Suppressor macrophage treated with lipopolysaccharide for 1 hour (primary cell): ENCODE measurements around the gene TMEM178B.
A peak's percentile ranks its signal among the peaks of the same experiment; 100 is the strongest.

ENCODE experiments used
- DNase-seq, 3 donors: peaks; one replicate each; pipeline ENCODE4 v3.0.0-alpha.2; 2020 to 2022

Gene TMEM178B

GRCh38 chr7:141225916-141226618 lies 152.2 kb downstream of the TMEM178B start:
- no peak for DNase-seq

GRCh38 chr7:141227454-141227853 lies 153.6 kb downstream of the TMEM178B start:
- no peak for DNase-seq

GRCh38 chr7:141228482-141228881 lies 154.6 kb downstream of the TMEM178B start:
- DNase-seq, result no peak

GRCh38 chr7:141231018-141231792 lies 157.3 kb downstream of the TMEM178B start:
- peak in 1 of 3 donors; percentile 10 for DNase-seq

GRCh38 chr7:141232286-141233051 lies 158.6 kb downstream of the TMEM178B start:
- DNase-seq, result no peak

- no peak for DNase-seq
Measured at GRCh38 chr7:141234335-141235105, 160.7 kb downstream of the TMEM178B start.

GRCh38 chr7:141235656-141236055 lies 161.8 kb downstream of the TMEM178B start:
- DNase-seq, result no peak

- no peak for DNase-seq
Measured at GRCh38 chr7:141238596-141239243, 164.9 kb downstream of the TMEM178B start.

GRCh38 chr7:141239661-141240060 lies 165.8 kb downstream of the TMEM178B start:
- no peak for DNase-seq

GRCh38 chr7:141242568-141242967 lies 168.7 kb downstream of the TMEM178B start:
- DNase-seq, result no peak

- DNase-seq, result no peak
Measured at GRCh38 chr7:141243368-141243767, 169.5 kb downstream of the TMEM178B start.

- no peak for DNase-seq
Measured at GRCh38 chr7:141244435-141244834, 170.6 kb downstream of the TMEM178B start.

GRCh38 chr7:141246426-141246825 lies 172.6 kb downstream of the TMEM178B start:
- no peak for DNase-seq

GRCh38 chr7:141251180-141251579 lies 177.3 kb downstream of the TMEM178B start:
- DNase-seq, result no peak

GRCh38 chr7:141251957-141252356 lies 178.1 kb downstream of the TMEM178B start:
- DNase-seq, result no peak

GRCh38 chr7:141257597-141257996 lies 183.7 kb downstream of the TMEM178B start:
- no peak for DNase-seq

GRCh38 chr7:141258559-141258958 lies 184.7 kb downstream of the TMEM178B start:
- DNase-seq, result no peak

GRCh38 chr7:141262101-141263090 lies 188.5 kb downstream of the TMEM178B start:
- DNase-seq, result no peak

GRCh38 chr7:141263508-141263907 lies 189.6 kb downstream of the TMEM178B start:
- DNase-seq, result no peak

- no peak for DNase-seq
Measured at GRCh38 chr7:141263983-141264382, 190.1 kb downstream of the TMEM178B start.

- DNase-seq, result no peak
Measured at GRCh38 chr7:141264511-141264910, 190.6 kb downstream of the TMEM178B start.
